Omental fat pad (tissue), 4 donors: ENCODE results near the gene TMC5. TPM values are rescaled to one million over a fixed set of nuclear protein-coding genes. Genes with fewer than 3 reads are reported as not detected.
A peak's percentile ranks its signal among the peaks of the same experiment; 100 is the strongest.
"Not testable (repeated sequence)": the region's sequence is repeated elsewhere in the genome, so short reads cannot be mapped to it uniquely, and the experiment has no call there.

Experiments used
- ATAC-seq: fragments of 150-250 bp; one replicate; pipeline ENCODE4 v1.9.1; 2016; ENCODE audit warnings: mild to moderate bottlenecking, moderate library complexity; ENCODE audit not compliant: low FRiP score
- DNase-seq: peaks from one replicate; pipeline ENCODE4 v3.0.0-alpha.2; 2019; ENCODE audit warnings: low spot score
- total RNA-seq, 4 donors: library from RNA; depleted of rRNA; stranded (reverse); fragments of >200 nt; gene quantifications; one replicate each; pipeline ENCODE4 v1.1.0, GENCODE V29; 2016
- TF ChIP-seq, protein P1 (sequence below), 3 donors: fragments of 450-650 bp; IDR thresholded peaks; one replicate each; pipeline ENCODE4 v1.5.1; 2016 to 2017; ENCODE audit warnings: antibody characterized with exemption in 3 of 3, mild to moderate bottlenecking in 3 of 3, moderate library complexity in 2 of 3

TMC5 gene
- total RNA-seq, 4 donors from 2014 or later = 0.47 to 7.1 (median 1.1) TPM

DNA sequence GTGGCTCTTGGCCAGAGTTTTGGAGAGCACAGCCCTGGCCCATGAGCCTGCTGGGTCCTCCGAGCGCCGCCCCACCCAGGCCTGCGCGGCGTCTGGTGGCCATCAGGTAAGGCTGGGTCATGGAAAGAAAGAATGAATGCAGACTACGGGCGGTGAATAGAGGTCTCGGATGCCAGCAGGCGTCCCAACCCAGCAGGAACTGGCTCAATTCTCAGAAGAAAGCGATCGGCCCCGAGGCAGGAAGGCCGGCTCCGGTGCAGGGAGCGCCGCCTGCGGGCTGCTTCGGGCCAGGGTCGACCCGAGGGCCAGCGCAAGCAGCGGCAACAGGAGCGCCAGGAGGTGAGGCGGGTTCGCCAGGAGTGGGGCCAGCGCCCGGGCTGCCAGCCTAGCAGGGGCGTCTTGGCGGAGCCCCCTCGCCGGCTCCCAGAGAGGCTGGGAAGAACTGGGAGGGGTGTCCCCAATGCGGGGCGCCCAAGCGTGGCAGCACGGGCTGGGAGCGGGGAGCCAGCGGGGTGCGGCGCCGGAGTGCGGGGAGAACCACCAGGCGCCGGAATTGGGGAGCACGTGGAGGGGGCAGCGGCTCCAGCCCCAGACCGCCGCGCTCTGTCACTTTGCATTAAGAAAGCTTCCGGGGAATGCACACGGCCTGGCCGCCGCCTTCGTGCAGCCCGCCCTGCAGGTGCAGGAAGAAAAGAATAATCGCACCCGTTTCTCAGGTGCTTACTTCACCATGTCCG lies 7.1 kb upstream of the TMC5 start:
- peak; percentile 79 for ATAC-seq
- TF ChIP-seq, protein P1, sequence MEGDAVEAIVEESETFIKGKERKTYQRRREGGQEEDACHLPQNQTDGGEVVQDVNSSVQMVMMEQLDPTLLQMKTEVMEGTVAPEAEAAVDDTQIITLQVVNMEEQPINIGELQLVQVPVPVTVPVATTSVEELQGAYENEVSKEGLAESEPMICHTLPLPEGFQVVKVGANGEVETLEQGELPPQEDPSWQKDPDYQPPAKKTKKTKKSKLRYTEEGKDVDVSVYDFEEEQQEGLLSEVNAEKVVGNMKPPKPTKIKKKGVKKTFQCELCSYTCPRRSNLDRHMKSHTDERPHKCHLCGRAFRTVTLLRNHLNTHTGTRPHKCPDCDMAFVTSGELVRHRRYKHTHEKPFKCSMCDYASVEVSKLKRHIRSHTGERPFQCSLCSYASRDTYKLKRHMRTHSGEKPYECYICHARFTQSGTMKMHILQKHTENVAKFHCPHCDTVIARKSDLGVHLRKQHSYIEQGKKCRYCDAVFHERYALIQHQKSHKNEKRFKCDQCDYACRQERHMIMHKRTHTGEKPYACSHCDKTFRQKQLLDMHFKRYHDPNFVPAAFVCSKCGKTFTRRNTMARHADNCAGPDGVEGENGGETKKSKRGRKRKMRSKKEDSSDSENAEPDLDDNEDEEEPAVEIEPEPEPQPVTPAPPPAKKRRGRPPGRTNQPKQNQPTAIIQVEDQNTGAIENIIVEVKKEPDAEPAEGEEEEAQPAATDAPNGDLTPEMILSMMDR (IDR thresholded peaks at IDR 0.05) = no peak
- DNase-seq = no peak

DNA sequence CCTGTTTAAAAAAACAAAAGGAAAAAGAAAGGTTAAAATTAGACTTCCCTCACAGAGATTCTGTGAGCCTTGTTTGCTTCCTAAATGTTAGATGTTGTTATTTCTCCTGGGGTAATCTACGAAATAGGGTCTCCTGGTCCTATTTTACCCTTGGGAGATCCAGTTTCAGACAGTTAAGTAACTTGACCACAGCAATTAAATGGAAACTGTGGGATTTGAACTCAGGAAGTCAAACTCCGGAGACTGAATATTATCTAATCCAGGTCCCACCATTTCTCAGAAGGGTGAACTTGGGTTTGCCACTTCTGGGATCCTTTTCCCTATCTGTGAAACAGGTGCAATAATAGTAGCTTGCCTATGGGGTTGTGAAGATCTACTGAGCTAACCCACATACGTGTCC lies 6.4 kb upstream of the TMC5 start:
- TF ChIP-seq, protein P1 (IDR thresholded peaks at IDR 0.05) = no peak
- ATAC-seq = no peak
- DNase-seq = no peak

DNA sequence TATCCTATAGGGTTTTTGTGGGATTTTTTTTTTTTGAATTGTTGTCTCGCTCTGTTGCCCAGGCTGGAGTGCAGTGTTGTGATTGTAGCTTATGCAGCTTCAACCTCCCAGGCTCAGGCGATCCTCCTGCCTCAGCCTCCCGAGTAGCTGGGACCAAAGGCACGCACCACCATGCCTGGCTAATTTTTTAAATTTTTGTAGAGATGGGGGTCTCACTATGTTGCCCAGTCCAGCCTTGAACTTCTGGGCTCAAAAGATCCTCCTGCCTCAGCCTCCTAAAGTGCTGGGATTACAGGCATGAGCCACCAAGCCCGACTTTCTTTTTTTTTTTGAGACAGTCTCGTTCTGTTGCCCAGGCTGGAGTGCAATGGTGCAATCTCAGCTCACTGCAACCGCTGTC lies 5.6 kb upstream of the TMC5 start:
- DNase-seq, ATAC-seq: not testable (repeated sequence)

DNA sequence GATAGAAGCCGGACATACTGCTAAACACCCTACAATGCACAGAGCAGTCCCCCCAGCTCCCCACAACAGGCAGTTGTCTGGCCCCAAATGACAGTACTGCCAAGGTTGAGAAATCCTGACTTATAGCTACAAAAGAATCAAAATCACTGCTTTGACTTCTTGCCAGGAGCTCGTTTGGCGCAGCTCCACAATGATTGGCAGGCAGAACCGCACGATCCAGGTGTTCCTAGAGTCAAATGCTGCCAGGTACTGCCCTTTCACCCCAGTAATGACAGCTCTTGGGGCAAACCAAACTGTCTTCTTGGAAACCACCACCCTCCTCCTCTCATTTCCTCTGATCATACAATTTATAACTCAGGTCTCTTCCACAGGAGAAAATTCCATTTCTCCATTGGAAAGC lies 2.2 kb upstream of the TMC5 start:
- DNase-seq (no peak), ATAC-seq (no peak)
- TF ChIP-seq, protein P1 (IDR thresholded peaks at IDR 0.05) = no peak

DNA sequence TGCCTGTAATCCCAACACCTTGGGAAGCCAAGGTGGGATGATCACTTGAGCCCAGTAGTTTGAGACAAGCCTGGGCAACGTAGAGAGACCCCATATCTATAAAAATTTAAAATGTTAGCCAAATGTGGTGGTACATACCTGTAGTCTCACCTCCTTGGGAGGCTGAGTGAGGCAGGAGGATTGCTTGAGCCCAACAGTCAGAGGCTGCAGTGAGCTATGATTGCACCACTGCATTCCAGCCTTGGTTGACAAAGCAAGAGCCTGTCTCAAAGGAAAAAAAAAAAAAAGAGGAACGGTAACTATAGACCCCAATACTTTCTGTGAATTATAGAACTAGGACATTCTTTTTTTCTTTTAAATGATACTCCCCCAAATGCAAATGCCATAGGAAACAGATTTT lies 1.8 kb upstream of the TMC5 start:
- DNase-seq (no peak), ATAC-seq (no peak)
- TF ChIP-seq, protein P1 (IDR thresholded peaks at IDR 0.05) = no peak

DNA sequence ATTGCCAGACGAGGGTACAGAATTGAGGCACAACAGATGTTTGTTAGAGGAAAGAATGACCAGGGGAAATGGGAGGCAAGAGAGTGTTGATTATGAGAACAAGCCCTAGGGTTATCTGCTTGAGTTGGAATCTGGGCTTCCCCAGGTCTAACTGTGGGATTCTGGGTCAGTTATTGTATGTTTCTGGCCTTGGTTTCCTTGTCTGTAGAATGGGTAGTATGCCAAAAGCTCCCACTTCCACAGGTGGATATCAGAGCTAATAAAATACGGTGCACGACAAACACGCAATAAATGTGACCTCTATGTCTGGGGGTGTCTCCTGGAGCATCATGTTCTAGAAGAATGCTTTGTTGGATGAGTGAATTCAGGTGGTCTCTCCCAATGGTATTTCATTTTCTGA lies 517 bp downstream of the TMC5 start:
- TF ChIP-seq, protein P1 (IDR thresholded peaks at IDR 0.05) = no peak
- ATAC-seq (no peak), DNase-seq (no peak)

DNA sequence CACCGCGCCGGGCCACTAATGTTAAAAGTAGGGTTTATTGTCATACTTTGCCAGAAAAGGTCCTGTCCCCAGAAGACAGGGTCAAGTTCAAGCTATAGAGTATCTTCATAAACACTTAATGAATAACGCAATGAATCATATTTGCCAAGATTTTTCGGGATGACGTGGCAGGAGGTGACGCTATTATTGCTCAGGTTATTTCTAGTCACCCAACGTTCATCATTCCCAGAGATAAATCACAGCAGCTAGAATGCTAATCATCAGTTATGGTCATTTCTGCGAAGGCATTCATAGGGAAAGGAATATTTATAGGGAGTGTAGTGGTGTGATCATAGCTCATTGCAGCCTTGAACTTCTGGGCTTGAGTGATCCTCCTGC lies 2.0 kb downstream of the TMC5 start:
- TF ChIP-seq, protein P1 (IDR thresholded peaks at IDR 0.05) = no peak
- no peak for ATAC-seq
- no peak for DNase-seq
